GM18511 (cell line): Measurements from ENCODE around the gene PODXL2.
"Not testable (repeated sequence)": the region's sequence is repeated elsewhere in the genome, so short reads cannot be mapped to it uniquely, and the experiment has no call there.

Source experiments
- ATAC-seq: cut with Tn5 transposase; IDR thresholded peaks from one replicate; pipeline ENCODE4 v1.9.1; 2021; ENCODE audit warnings: mild to moderate bottlenecking, moderate library complexity; ENCODE audit not compliant: unreplicated experiment

The PODXL2 gene

DNA sequence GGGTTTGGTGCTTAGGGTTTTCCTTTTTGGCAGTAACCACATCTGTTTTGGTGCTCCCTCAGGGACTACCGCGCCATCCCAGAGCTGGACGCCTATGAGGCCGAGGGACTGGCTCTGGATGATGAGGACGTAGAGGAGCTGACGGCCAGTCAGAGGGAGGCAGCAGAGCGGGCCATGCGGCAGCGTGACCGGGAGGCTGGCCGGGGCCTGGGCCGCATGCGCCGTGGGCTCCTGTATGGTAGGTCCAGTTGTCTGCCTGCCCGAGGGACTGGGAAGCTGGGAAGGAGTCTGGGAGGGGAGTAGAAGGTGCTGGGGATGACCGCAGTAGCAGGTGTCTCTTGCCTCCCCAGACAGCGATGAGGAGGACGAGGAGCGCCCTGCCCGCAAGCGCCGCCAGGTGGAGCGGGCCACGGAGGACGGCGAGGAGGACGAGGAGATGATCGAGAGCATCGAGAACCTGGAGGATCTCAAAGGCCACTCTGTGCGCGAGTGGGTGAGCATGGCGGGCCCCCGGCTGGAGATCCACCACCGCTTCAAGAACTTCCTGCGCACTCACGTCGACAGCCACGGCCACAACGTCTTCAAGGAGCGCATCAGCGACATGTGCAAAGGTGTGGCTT, 24.3 kb upstream of the PODXL2 start:
- no peak for ATAC-seq

DNA sequence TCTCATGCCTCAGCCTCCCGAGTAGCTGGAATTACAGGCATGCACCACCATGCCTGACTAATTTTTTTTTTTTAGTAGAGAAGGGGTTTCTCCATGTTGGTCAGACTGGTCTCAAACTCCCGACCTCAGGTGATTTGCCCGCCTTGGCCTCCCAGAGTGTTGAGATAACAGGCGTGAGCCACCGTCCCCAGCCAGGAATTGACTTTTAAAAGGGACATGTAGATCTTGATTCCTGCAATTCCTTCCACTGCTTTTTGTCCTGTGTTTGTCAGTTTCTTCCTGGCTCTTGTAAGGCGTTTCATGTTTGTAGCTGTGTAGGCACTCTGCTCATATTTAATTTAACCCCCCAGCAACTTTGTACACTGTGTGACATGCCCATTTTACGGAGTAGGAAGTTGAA, 23.4 kb upstream of the PODXL2 start:
- ATAC-seq, result not testable (repeated sequence)

DNA sequence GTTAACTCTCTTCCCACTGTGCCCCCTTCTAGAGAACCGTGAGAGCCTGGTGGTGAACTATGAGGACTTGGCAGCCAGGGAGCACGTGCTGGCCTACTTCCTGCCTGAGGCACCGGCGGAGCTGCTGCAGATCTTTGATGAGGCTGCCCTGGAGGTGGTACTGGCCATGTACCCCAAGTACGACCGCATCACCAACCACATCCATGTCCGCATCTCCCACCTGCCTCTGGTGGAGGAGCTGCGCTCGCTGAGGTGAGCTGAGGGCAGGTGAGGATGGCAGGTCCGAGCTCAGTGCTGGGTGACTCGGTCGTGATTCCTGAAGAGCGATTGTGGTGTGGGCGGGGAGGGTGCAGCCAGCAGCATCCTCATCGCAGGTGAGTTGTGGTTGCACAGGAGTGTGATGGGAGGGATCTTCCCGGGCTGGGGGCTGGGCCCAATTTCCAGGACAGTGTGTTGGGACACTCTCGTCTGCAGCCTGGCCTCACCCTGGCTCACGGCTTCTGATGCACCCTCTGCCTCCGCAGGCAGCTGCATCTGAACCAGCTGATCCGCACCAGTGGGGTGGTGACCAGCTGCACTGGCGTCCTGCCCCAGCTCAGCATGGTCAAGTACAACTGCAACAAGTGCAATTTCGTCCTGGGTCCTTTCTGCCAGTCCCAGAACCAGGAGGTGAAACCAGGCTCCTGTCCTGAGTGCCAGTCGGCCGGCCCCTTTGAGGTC, 22.7 kb upstream of the PODXL2 start:
- no peak for ATAC-seq

DNA sequence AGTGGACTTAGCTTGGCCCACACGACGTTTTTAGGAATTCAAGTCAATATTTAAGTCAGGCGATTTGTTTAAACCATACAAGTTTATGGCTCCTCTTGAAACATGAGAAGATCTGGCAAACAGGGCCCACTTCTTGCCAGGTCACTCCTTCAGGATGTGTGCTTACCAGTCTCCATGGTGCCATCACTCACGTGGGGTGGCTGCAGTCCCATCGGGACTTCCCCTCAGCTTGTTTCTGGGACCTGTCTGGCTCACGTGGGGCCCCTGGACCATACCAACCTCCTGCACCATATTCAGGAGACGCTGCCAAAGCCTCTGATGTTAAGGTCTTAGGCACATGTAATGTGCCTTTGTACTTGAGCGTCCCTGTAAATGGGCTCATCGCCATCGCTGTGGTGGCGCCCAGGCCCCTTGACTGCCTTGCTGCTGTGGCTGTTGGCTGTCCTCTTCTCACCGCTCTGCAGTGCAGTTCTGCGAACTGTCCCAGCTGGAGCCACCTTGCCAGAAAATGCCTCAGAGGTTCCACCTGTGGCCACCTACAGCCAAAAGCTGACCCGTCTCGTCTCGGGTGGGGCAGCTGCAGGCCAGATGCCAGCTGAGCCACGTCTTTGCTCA, 21.9 kb upstream of the PODXL2 start:
- ATAC-seq, result no peak

DNA sequence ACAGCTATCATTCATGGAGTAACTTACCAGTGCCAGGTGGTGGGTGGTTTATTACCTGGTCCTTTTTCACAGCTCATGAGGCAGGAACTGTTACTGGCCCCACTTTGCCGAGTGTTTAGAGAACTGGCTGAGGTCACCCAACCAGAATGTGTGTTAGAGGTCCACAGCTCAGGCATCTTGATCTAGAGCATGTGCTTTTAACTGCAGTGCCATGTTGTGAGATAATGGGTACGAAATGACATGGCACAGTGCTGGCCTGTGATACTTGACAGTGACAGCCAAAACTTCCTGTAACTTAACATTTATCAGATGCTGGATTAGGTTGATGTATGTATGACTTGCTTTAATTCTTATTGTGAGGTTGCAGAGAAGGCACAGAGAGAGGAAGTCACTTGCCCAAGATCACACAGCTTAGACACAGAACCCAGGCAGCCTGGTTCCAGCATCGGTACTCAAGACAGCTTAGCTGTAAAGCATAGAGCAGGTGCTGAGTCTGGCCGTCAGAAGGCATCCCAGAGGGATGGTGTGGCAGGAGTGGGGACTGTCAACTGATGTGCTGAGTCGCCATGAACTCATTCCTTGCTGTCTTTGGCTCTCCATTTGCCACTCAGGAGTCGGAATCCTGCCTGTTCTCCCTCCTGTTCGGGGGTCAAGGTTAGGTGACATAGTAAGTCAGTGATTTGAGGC, 21.2 kb upstream of the PODXL2 start:
- ATAC-seq, result no peak

DNA sequence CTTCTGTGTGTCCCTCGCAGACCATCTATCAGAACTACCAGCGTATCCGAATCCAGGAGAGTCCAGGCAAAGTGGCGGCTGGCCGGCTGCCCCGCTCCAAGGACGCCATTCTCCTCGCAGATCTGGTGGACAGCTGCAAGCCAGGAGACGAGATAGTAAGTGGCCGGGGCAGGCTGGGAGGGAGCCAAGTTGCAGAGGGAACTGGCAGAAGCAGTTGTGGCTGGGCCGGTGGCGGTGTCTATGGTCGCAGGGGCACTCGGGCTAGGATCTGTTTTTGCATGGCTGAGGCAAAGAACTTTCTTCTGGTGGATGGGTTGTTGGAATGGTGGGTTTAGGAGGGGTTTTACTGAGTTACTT, 20.6 kb upstream of the PODXL2 start:
- ATAC-seq, result no peak

DNA sequence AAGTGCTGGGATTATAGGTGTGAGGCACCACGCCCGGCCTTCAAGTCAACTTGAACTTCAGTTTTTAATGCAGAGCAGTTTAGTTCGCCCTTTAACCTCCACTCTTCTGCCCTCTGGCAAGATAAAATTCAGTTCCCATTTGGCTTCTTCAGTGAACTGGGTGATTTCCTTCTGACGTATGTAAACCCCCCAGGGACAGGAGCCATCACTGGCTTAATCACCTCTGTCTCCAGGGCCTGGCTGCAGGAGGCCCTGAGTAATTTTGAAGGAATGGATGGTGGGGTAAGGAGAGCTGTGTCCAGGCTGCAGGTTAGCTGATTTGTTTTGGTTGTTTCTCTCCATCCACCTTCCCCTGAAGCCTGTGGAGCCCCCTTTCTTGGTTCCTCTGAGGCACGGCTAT, 18.9 kb upstream of the PODXL2 start:
- no peak for ATAC-seq

DNA sequence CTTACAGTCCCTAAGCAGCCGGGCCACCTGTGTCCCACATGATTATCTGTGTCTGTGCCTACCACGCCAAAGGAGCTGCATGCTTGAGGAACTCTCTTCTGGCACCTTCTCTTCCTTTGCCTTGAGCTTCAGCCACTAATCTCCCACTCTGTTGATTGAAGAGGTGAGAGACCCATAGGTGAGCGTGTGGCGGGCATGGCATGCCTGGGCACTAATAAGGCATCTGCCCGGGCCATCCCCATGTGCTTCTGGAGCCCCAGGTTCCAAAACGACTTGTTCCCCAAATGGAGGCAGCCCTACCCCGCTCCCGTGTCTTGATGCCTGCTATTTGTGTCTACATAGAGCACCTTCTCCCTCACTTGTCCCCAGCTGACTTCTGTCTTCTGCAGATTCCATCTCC, 17.7 kb upstream of the PODXL2 start:
- no peak for ATAC-seq

DNA sequence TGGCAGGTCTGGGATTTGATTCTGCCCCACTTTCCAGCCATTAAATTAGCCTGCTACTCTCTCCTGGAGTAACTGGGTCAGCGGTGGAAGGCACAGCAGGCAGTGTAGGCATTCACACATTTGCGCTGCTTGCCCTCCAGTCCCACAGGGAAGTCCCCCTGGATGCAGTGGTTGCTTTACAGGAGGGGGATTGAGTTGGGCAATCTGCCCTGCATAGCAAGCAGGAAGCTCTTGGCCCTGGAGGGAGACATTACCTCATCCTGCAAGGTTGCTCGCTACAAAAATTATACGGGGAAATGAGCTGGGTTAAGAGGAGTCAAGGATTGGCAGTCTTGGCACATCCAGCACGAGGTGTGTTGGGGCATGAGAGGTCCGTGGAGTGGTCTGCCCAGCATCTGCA, 16.0 kb upstream of the PODXL2 start:
- ATAC-seq, result no peak

DNA sequence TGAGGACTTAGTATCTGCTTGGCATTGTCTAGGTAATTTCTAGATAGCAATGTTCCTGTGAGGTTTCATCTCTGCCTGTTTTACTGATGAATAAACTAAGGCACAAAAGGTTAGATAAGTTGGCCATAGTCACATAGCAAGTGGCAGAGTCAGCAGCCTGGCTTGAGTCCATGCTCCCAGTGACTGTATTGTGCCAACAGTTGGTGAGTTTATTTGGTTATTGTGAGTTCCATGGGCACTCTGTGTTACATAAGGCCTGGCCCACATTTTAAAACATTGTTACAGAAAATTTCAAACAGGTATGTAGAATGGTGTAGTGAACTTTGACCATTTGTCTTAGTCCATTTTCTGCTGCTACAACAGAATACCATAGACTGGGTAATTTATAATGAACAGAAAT, 15.6 kb upstream of the PODXL2 start:
- no peak for ATAC-seq

DNA sequence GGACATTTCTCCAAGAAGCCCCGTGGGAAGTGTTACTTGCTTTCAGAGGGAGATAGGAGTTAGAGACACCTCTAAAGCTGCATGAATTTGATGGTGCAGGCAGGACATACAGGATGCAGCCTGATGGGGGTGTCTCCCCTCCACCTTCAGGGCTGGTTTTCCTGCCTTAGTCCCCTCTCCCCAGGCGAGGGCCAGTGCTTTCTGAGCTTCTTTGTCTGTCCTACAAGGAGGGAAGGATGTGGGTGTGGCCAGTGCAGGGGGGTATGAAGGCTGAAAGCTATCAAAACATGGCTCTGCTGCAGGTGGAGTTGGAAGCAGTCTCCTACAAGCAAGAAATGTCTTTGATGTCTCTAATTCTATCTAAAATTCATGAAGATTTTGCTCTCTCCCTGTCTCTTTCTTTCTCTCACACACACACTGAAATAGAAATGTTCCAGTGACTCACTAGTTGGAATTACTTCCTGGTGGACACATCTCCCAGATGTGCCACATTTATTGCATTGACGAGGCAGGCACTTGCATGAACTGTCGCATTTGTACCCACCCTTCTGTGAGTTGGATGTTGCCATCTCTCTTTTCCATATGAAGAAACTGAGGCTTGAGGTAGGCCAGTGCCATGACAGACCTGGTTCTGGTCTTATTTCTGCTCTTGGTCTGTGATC, 13.9 kb upstream of the PODXL2 start:
- ATAC-seq, result no peak

DNA sequence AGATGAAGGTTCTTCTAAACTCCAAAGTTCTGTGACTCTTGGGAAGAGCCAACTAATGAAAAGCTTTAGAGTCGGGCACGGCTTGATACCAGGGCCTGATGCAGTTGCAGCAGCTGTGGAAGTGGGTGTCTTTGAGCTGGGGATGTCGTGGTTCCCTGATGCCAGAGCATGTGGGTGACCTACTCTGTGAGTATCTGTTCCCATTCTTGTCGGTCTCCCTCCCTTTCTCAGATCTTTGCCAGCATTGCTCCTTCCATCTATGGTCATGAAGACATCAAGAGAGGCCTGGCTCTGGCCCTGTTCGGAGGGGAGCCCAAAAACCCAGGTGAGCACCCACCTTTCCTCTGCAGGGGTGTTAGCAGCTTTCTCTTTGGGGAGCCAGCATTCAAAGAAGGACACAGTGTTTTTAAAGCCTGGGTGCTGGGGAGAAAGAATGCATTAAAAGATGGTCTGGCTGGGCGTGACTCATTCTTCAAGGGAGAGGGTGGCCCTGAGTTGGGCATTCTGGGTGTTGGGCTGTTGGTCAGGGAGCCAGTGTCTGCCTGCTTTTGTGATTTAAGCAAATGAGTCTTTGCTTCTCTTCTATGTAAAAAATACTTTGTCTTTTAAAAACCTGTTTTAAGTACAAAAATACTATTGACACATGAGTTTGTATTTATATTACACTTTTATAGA, 13.2 kb upstream of the PODXL2 start:
- ATAC-seq, result no peak

DNA sequence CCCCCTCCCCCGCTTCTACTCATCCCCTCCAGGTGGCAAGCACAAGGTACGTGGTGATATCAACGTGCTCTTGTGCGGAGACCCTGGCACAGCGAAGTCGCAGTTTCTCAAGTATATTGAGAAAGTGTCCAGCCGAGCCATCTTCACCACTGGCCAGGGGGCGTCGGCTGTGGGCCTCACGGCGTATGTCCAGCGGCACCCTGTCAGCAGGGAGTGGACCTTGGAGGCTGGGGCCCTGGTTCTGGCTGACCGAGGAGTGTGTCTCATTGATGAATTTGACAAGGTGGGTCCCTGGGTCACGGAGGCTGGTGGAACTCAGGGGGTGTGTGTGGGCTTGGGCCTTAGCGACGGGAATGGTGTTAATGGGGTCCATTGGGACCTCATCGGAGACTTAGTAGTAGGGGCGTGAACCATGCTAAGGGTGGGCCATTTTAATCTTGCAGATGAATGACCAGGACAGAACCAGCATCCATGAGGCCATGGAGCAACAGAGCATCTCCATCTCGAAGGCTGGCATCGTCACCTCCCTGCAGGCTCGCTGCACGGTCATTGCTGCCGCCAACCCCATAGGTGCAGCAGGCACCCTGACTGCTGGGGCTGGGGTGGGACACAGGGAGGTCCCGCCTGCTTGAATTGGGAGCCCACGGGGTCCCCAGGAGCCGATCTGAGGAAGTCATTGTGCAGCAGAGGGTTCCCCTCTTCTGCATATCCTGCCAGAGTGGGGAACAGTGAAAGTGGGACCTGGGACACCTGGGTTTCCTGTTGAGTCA, 12.0 kb upstream of the PODXL2 start:
- no peak for ATAC-seq

DNA sequence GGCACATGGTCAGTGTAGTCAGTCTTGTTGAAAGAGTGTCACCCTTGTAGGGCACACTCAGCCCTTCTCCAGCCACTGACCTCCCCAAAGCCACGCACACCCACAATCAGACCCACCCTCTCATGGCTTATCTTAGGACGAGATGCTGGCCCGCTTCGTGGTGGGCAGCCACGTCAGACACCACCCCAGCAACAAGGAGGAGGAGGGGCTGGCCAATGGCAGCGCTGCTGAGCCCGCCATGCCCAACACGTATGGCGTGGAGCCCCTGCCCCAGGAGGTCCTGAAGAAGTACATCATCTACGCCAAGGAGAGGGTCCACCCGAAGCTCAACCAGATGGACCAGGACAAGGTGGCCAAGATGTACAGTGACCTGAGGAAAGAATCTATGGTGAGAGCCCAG, 10.1 kb upstream of the PODXL2 start:
- no peak for ATAC-seq

DNA sequence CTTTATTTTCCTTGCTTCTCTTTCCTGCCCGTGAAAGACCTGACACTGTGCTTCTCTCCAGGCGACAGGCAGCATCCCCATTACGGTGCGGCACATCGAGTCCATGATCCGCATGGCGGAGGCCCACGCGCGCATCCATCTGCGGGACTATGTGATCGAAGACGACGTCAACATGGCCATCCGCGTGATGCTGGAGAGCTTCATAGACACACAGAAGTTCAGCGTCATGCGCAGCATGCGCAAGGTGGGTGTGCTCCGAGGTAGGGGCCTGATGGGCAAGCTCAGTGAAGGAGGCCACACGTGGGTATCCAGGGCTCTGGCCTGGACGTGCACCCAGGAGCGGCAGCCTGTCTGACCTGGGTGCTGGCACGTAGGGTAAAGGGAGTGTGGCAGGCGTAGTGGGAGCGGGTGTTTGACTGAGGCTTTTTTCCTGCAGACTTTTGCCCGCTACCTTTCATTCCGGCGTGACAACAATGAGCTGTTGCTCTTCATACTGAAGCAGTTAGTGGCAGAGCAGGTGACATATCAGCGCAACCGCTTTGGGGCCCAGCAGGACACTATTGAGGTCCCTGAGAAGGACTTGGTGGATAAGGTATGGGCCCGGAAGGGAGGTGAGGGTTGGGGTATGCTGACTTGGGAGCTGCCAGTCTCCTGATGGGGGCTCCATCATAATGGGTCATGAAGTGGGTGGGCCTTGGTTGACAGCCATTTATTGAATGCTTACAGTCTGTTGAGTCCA, 8.2 kb upstream of the PODXL2 start:
- ATAC-seq, result no peak

DNA sequence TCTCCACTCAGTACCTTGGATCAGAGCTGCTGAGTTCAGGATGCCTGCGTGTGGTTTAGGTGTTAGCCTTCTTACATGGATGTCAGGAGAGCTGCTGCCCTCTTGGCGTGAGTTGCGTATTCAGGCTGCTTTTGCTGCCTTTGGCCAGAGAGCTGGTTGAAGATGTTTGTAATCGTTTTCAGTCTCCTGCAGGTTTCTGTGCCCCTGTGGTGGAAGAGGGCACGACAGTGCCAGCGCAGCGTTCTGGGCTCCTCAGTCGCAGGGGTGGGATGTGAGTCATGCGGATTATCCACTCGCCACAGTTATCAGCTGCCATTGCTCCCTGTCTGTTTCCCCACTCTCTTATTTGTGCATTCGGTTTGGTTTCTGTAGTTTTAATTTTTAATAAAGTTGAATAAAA, 7.0 kb upstream of the PODXL2 start:
- ATAC-seq, result no peak

DNA sequence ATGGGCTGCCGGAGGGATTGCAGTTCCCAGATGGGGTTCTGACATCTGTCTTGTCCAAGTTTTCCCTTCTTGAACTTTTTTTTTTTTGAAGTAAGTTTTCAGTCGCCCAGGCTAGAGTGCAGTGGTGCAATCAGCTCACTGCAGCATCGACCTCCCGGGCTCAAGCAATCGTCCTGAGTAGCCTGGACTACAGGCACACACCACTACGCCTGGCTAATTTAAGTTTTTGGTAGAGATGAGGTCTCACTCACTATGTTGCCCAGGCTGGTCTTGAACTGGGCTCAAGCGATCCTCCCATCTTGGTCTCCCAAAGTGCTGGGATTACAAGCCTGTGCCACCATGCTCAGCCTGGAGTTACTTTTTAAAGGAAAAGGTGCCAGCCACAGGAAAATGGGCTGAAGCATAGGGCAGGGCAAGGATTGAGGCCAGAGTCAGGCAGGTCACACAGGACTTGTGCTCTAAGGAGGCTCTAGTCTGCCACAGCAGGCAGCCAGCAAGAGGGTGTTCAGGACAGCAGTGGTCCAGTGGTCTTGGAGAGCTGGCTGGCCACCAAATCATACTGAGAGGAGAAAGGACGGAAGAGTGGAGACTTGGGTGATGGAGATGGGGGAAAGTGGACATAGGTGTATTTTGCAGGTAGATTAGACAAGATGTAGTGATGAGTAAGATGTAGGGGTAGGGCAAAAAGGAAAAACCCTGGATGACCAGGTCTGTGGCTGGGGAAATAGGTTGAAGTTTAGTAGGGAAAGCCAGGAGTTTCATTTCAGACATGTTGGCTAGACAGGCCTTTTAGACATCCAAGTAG, 6.0 kb upstream of the PODXL2 start:
- ATAC-seq, result no peak

DNA sequence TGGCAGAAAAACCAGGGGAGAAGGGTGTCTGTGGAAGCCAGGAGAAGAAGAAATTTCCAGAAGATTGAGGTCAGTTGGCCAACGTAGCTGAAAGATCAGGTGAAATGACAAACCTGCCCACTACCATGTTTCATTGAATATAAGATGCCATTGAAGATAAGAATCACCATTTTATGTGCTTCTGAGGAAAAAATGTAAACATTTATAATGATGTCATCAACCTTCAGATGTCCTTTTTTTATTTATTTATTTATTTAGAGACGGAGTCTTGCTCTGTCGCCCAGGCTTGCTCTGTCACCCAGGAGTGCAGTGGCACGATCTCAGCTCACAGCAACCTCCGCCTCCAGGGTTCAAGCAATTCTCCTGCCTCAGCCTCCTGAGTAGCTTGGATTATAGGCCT, 4.9 kb upstream of the PODXL2 start:
- no peak for ATAC-seq

DNA sequence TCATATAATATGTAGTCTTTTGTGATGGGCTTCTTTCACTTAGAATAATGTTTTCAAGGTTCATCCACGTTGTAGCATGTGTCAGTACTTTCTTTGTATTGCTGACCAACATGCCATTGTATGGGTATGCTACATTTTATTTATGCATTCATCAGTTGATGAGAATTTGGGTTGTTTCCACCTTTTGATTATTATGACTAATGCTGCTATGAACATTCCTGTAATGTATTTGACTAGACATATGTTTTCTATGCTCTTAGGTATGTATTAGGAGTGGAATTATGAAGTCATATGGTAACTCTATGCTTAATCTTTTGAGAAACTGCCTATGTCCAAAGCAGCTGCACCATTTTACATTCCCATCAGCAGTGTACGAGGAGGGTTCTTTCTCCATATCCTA, 3.2 kb upstream of the PODXL2 start:
- ATAC-seq, result no peak
